ENCODE results near the gene CLNK.

CLNK gene

GRCh38 chr4:10730590-10730989 lies 46.0 kb upstream of the CLNK start:
- H3K4me3 ChIP-seq (replicated peaks; ENCODE audit: low read depth, low read length): no peak overlapping the region
- DNase-seq (ENCODE audit: low read depth): no peak
- no peak for TF ChIP-seq CTCF (IDR thresholded peaks at IDR 0.05; ENCODE audit: low read length, missing control alignments)

GRCh38 chr4:10730019-10730418 lies 45.5 kb upstream of the CLNK start:
- TF ChIP-seq CTCF (IDR thresholded peaks at IDR 0.05; ENCODE audit: low read length, missing control alignments): no peak
- DNase-seq (ENCODE audit: low read depth): no peak
- H3K4me3 ChIP-seq (replicated peaks; ENCODE audit: low read depth, low read length): no peak overlapping the region

- TF ChIP-seq CTCF (IDR thresholded peaks at IDR 0.05; ENCODE audit: low read length, missing control alignments): no peak
- no peak overlapping the region for H3K4me3 ChIP-seq (replicated peaks; ENCODE audit: low read depth, low read length)
- DNase-seq (ENCODE audit: low read depth): no peak
Observed at GRCh38 chr4:10729366-10729765, 44.8 kb upstream of the CLNK start.

DNA sequence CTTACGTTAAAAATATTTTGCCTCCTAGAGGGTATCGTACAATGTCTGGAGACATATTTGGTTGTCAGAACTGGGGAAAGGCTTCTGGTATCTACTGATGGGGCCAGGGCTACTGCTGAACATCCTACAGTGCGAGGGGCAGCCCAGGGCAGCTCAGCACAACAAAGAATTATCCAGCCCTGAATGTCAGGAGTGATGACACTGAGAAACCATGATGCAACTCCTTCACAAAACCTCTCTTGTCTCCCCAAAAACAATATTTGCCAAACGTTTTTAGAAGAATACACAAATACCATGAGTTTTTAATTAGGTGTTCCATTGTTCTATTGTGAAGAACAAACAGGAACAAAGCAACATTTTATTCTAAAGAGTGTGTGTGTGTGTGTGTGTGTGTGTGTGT lies 43.4 kb upstream of the CLNK start:
- H3K4me3 ChIP-seq (replicated peaks; ENCODE audit: low read depth, low read length): no peak overlapping the region
- TF ChIP-seq CTCF (IDR thresholded peaks at IDR 0.05; ENCODE audit: low read length, missing control alignments): no peak
- DNase-seq (ENCODE audit: low read depth): no peak

- DNase-seq (ENCODE audit: low read depth): no peak
- TF ChIP-seq CTCF (IDR thresholded peaks at IDR 0.05; ENCODE audit: low read length, missing control alignments): no peak
- no peak overlapping the region for H3K4me3 ChIP-seq (replicated peaks; ENCODE audit: low read depth, low read length)
Observed at GRCh38 chr4:10727140-10727880, 42.7 kb upstream of the CLNK start.

GRCh38 chr4:10722957-10723356 lies 38.4 kb upstream of the CLNK start:
- no peak overlapping the region for H3K4me3 ChIP-seq (replicated peaks; ENCODE audit: low read depth, low read length)
- TF ChIP-seq CTCF (IDR thresholded peaks at IDR 0.05; ENCODE audit: low read length, missing control alignments): no peak
- no peak for DNase-seq (ENCODE audit: low read depth)

DNA sequence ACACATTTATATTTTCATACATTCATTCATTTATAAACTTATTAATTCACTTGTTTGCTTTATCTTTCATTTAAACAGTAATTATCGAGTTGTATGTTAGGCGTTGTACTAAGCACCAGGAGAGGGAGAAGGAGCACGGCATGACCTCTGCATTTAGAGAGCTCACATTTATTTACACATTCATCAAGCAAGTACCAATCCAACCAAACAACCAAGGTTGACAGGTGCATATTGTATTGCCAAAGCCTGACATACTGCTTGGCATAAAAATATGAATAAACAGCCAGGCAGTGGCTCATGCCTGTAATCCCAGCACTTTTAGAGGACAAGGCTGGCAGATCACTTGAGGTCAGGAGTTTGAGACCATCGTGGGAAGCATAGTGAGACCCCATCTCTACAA lies 37.0 kb upstream of the CLNK start:
- DNase-seq (ENCODE audit: low read depth): no peak
- H3K4me3 ChIP-seq (replicated peaks; ENCODE audit: low read depth, low read length): no peak overlapping the region
- TF ChIP-seq CTCF (IDR thresholded peaks at IDR 0.05; ENCODE audit: low read length, missing control alignments): no peak
